SK-N-MC (cell line): Measurements from ENCODE around the gene SH3PXD2A.

Experiments
- EZH2 ChIP-seq: fragments of 200-600 bp; sonication (generic); IDR thresholded peaks from one replicate; pipeline ENCODE4 v1.6.1; 2017; ENCODE audit warnings: antibody characterized with exemption
- FOXP2 ChIP-seq: optimal IDR thresholded peaks from 2 replicates; pipeline ENCODE3; 2011; ENCODE audit warnings: mild to moderate bottlenecking, moderate library complexity; ENCODE audit not compliant: insufficient read depth; ENCODE audit errors: extremely low read length, control extremely low read depth
- POLR2AphosphoS5 ChIP-seq: IDR thresholded peaks from 2 replicates; pipeline ENCODE4 v1.6.1; 2012; ENCODE audit warnings: mild to moderate bottlenecking, low read depth, low read length, borderline replicate concordance

DNA sequence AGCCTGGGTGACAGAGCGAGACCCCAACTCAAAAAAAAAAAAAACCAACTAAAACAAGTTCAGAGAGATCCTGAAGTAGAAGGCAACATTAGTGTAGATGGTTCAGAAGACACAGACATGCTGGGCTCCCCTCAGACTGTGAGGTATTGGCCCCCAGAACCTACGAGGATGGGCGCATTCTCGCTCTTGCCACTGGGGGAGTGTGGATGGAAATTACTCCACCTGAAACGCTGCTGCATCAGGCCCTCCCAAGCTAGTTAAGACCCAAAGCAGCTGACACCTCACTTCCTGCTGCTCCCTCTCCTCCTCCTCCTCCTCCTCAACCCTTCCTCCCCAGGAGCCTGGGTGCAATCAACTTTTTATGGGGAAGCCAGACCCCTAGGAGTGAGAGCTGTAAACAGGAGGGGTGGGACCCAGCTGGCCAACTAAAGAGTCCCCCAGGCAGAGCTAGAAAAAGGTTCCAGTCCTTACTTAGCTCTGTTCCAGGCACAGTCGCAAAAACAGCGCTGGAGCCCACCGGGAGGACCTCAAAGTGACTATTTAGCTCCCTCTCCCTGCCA is 7.4 kb downstream of the SH3PXD2A start:
- no peak for TF ChIP-seq EZH2
- TF ChIP-seq FOXP2: no peak
- no peak for TF ChIP-seq POLR2AphosphoS5
